PC-3 (cell line): Measurements from ENCODE around the gene TEX9. TPM values are rescaled to one million over a fixed set of nuclear protein-coding genes. Genes with fewer than 3 reads are reported as not detected.
"Not testable (repeated sequence)": the region's sequence is repeated elsewhere in the genome, so short reads cannot be mapped to it uniquely, and the experiment has no call there.

ENCODE experiments used
- ATAC-seq: fragments of 200-7000 bp; cut with Tn5 transposase; 2 replicates; pipeline ENCODE4 v1.9.1; 2020; ENCODE audit warnings: mild to moderate bottlenecking, moderate library complexity
- BruUV-seq: library from RNA; stranded (reverse); fragments of 400-500 nt; replicated peaks from 2 replicates; lab custom pipeline; 2021; lab: Mats Ljungman, UMichigan
- CTCF ChIA-PET: fragments of 300-600 bp; sonication (Branson Sonifier 250); formaldehyde crosslinking; loops from one replicate; lab custom pipeline; 2022; ENCODE audit warnings: antibody characterized with exemption; lab: Charles Lee
- POLR2A ChIA-PET: fragments of 300-600 bp; sonication (Branson Sonifier 250); formaldehyde crosslinking; loops from one replicate; lab custom pipeline; 2022; ENCODE audit warnings: antibody characterized with exemption; ENCODE audit not compliant: unreplicated experiment; lab: Charles Lee
- DNase-seq: peaks from one replicate; pipeline ENCODE4 v3.0.0-alpha.2; 2015
- H2AFZ ChIP-seq: fragments of 300-600 bp; sonication (generic); 2 replicates; pipeline ENCODE4 v1.6.0; 2016; ENCODE audit warnings: antibody characterized with exemption, low read length
- H3F3A ChIP-seq: fragments of 300-600 bp; sonication (generic); one replicate; pipeline ENCODE4 v1.6.0; 2017; ENCODE audit warnings: antibody characterized with exemption, low read length, control low read depth, mild to moderate bottlenecking; ENCODE audit not compliant: unreplicated experiment
- H3K27ac ChIP-seq: fragments of 300-600 bp; sonication (generic); 2 replicates; pipeline ENCODE4 v1.5.1; 2016; ENCODE audit warnings: mild to moderate bottlenecking, low read length
- H3K27me3 ChIP-seq: fragments of 300-600 bp; sonication (generic); 2 replicates; pipeline ENCODE4 v1.6.1; 2016; ENCODE audit warnings: low read length, mixed read lengths
- H3K36me3 ChIP-seq: fragments of 300-600 bp; sonication (generic); 2 replicates; pipeline ENCODE4 v1.6.1; 2016; ENCODE audit warnings: low read depth, mixed run types, low read length, mixed read lengths
- H3K4me1 ChIP-seq: fragments of 300-600 bp; sonication (generic); 2 replicates; pipeline ENCODE4 v1.5.1; 2016; ENCODE audit warnings: low read length; ENCODE audit not compliant: insufficient read depth
- H3K4me2 ChIP-seq: fragments of 300-600 bp; sonication (generic); 2 replicates; pipeline ENCODE4 v1.6.0; 2016; ENCODE audit warnings: low read length
- H3K4me3 ChIP-seq: fragments of 300-600 bp; sonication (generic); 2 replicates; pipeline ENCODE4 v1.5.1; 2016; ENCODE audit warnings: mild to moderate bottlenecking, low read length, mixed read lengths
- H3K79me2 ChIP-seq: fragments of 300-600 bp; sonication (generic); 2 replicates; pipeline ENCODE4 v1.6.1; 2017; ENCODE audit warnings: low read length, mixed read lengths
- H3K9ac ChIP-seq: fragments of 300-600 bp; sonication (generic); 2 replicates; pipeline ENCODE4 v1.6.0; 2016; ENCODE audit warnings: mild to moderate bottlenecking, low read length
- H3K9me2 ChIP-seq: fragments of 300-600 bp; sonication (generic); replicated peaks from 2 replicates; pipeline ENCODE4 v1.6.1; 2016; ENCODE audit warnings: mixed run types, low read length, mixed read lengths
- H3K9me3 ChIP-seq: fragments of 300-600 bp; sonication (generic); 2 replicates; pipeline ENCODE4 v1.6.1; 2016; ENCODE audit warnings: low read length, mixed read lengths
- H4K20me1 ChIP-seq: fragments of 300-600 bp; sonication (generic); 2 replicates; pipeline ENCODE4 v1.6.1; 2016; ENCODE audit warnings: low read length, mixed read lengths
- EZH2 ChIP-seq: fragments of 300-600 bp; sonication (generic); IDR thresholded peaks from one replicate; pipeline ENCODE4 v1.6.1; 2017; ENCODE audit warnings: antibody characterized with exemption, mild to moderate bottlenecking, low read length; ENCODE audit not compliant: unreplicated experiment
- EZH2phosphoT487 ChIP-seq: fragments of 300-600 bp; sonication (generic); IDR thresholded peaks from 2 replicates; pipeline ENCODE4 v1.6.1; 2018; ENCODE audit warnings: mild to moderate bottlenecking, antibody characterized with exemption, low read length, borderline replicate concordance
- intact Hi-C: fragments of 100-400 bp; cut with micrococcal nuclease; formaldehyde crosslinking; loops from 2 replicates; pipeline ENCODE4 v1.9.0; 2023
- total RNA-seq: library from RNA; depleted of rRNA; stranded (reverse); fragments of >200 nt; gene quantifications from 2 replicates; pipeline ENCODE4 v1.2.3, GENCODE V29; 2014
- TF ChIP-seq, protein P1 (sequence below): fragments of 300-600 bp; sonication (generic); conservative IDR thresholded peaks from 2 replicates; pipeline ENCODE4 v1.5.1; 2017; ENCODE audit warnings: antibody characterized with exemption, low read depth, mild to moderate bottlenecking, low read length

Gene TEX9
- total RNA-seq, 1 experiment from 2014 or later = 3.3 TPM

GRCh38 chr15:56369234-56369633 is 4.0 kb downstream of the TEX9 start:
- intact Hi-C loops = loop anchor here (5.0 kb wide), 1 partner anchor 122 kb away; no protein-coding TSS in a partner anchor

DNA sequence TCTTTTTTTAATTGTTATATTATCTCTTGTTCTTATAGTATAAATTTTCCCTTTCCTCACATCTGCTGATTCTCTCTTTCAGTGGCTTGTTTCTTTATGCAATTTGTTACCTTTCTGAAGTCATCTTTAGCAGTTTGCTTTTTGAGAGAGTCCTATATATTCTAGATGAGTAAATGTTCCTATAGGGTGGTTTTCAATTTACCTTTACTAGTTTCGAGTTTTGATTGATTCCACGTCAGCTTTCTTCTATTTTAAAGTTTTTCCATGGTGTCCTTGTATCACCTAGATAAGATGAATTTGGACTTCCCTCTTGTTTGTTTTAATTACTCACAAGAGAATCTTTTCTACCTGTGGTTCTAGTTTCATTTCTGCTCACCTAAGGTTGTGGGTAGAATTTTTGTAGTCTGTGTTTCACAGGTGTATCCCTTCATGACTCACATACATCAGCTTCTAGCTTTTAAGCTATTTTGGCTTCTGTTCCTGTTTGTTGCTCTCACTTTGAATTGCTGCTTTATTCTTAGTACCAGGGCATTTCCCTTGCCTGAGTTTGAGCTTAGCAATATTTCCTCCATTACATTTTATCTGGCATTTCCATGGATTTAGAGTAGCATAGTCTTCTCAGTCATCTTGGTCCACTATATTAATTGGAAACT is 6.4 kb downstream of the TEX9 start:
- H3K4me3 ChIP-seq = no peak overlapping the region
- 0 out of 2 replicates have a peak overlapping the region, but pooled peaks have one; percentile 1 for H3K4me2 ChIP-seq
- no peaks in the 10 kb centered on the region for H3K9me3 ChIP-seq
- no peaks in the 10 kb centered on the region for H3K27me3 ChIP-seq
- intact Hi-C loops = no loop called here
- DNase-seq (peak; percentile 30), ATAC-seq (no peak)
- no peaks in the 10 kb centered on the region for H3K79me2 ChIP-seq
- H4K20me1 ChIP-seq = no peaks in the 10 kb centered on the region
- no peaks in the 10 kb centered on the region for H3F3A ChIP-seq
- no peaks in the 10 kb centered on the region for H3K36me3 ChIP-seq
- ChIA-PET CTCF (no interaction called here), POLR2A (interaction anchor here (0.6 kb wide), 1 partner anchor 378 kb away, joined by 5 read pairs; no protein-coding TSS in a partner anchor)
- TF ChIP-seq, protein P1, sequence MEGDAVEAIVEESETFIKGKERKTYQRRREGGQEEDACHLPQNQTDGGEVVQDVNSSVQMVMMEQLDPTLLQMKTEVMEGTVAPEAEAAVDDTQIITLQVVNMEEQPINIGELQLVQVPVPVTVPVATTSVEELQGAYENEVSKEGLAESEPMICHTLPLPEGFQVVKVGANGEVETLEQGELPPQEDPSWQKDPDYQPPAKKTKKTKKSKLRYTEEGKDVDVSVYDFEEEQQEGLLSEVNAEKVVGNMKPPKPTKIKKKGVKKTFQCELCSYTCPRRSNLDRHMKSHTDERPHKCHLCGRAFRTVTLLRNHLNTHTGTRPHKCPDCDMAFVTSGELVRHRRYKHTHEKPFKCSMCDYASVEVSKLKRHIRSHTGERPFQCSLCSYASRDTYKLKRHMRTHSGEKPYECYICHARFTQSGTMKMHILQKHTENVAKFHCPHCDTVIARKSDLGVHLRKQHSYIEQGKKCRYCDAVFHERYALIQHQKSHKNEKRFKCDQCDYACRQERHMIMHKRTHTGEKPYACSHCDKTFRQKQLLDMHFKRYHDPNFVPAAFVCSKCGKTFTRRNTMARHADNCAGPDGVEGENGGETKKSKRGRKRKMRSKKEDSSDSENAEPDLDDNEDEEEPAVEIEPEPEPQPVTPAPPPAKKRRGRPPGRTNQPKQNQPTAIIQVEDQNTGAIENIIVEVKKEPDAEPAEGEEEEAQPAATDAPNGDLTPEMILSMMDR = no peak
- TF ChIP-seq EZH2 (no peak), EZH2phosphoT487 (no peak)
- no peaks in the 10 kb centered on the region for H3K9me2 ChIP-seq
- no peak overlapping the region for H2AFZ ChIP-seq
- H3K4me1 ChIP-seq = peaks cover 5% of the 10 kb centered on the region; the same call in 1 of the 2 replicates
- H3K27ac ChIP-seq = no peak overlapping the region
- no peak overlapping the region for H3K9ac ChIP-seq
- BruUV-seq = no TSS peak

More at GRCh38 chr15:56369234-56369633, 4.0 kb downstream of the TEX9 start:
- Histone ChIP-seq H3K27me3 (no peaks in the 10 kb centered on the region), H3K36me3 (no peaks in the 10 kb centered on the region), H3K4me3 (no peak overlapping the region), H3K4me2 (no peak overlapping the region), H3F3A (no peaks in the 10 kb centered on the region), H3K9ac (no peak overlapping the region), H3K4me1 (peaks cover 5% of the 10 kb centered on the region; the same call in 1 of the 2 replicates), H3K79me2 (no peaks in the 10 kb centered on the region), H4K20me1 (no peaks in the 10 kb centered on the region), H2AFZ (no peak overlapping the region), H3K9me2 (no peaks in the 10 kb centered on the region), H3K27ac (no peak overlapping the region), H3K9me3 (no peaks in the 10 kb centered on the region)
- POLR2A ChIA-PET = no interaction called here
- ATAC-seq = no peak
- no TSS peak for BruUV-seq
- TF ChIP-seq, protein P1 = no peak
- TF ChIP-seq EZH2 = no peak
- TF ChIP-seq EZH2phosphoT487 = no peak
- DNase-seq = no peak
- CTCF ChIA-PET = no interaction called here

DNA sequence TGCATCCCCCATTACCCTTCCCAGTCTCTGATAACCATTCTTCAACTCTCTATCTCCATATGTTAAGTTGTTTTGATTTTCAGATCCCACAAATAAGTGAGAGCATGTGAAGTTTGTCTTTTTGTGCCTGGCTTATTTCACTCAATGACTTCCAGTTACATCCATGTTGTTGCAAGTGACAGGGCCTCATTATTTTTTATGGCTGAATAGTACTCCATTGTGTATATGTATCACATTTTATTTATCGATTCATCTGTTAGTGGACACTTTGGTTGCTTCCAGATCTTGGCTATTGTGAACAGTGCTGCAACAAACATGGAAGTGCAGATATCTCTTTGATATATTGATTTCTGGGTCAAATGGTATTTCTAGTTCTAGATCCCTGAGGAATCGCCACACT is 9.5 kb downstream of the TEX9 start:
- CTCF ChIA-PET, H3K9ac ChIP-seq, H3K9me2 ChIP-seq, H4K20me1 ChIP-seq, intact Hi-C loops, H3K36me3 ChIP-seq, H3K4me2 ChIP-seq, H3F3A ChIP-seq, BruUV-seq, H3K4me3 ChIP-seq, H3K27me3 ChIP-seq, H3K79me2 ChIP-seq, H2AFZ ChIP-seq, DNase-seq, H3K27ac ChIP-seq, ATAC-seq, POLR2A ChIA-PET, H3K9me3 ChIP-seq, H3K4me1 ChIP-seq: not testable (repeated sequence)

DNA sequence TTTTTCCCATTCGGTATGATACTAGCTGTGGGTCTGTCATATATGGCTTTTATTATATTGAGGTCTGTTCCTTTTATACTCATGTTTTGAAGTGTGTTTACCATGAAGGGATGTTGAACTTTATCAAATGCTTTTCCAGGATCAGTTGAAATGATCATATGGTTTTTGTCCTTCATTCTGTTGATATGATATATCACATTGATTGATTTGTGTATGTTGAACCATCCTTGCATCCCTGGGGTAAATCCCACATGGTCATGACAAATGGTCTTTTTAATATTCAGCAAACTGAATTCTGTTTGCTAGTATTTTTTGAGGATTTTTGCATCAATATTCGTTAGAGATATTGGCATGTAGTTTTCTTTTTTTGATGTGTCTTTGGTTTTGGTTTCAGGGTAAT is 12.6 kb downstream of the TEX9 start:
- H3K79me2 ChIP-seq, H3K9me3 ChIP-seq, H3K9me2 ChIP-seq, BruUV-seq, POLR2A ChIA-PET, H3K27ac ChIP-seq, H3K4me1 ChIP-seq, H3K4me2 ChIP-seq, ATAC-seq, H4K20me1 ChIP-seq, H3F3A ChIP-seq, DNase-seq, H3K4me3 ChIP-seq, H3K27me3 ChIP-seq, intact Hi-C loops, H3K36me3 ChIP-seq, H3K9ac ChIP-seq, H2AFZ ChIP-seq, CTCF ChIA-PET: not testable (repeated sequence)
